Fibroblast of pulmonary artery (primary cell): ENCODE measurements around the gene LCK.
A peak's percentile ranks its signal among the peaks of the same experiment; 100 is the strongest.
"Not testable (repeated sequence)": the region's sequence is repeated elsewhere in the genome, so short reads cannot be mapped to it uniquely, and the experiment has no call there.

ENCODE experiments used
- DNase-seq: peaks from one replicate; pipeline ENCODE4 v3.0.0-alpha.2; 2010; ENCODE audit warnings: low read depth
- H3K4me3 ChIP-seq: replicated peaks from 2 replicates; pipeline ENCODE4 v1.5.1; 2011; ENCODE audit warnings: low read depth, mild to moderate bottlenecking, control low read depth, low read length, moderate library complexity
- TF ChIP-seq, protein P1 (sequence below): IDR thresholded peaks from 2 replicates; pipeline ENCODE4 v1.5.1; 2011; ENCODE audit warnings: mild to moderate bottlenecking, control low read depth, low read length, inconsistent platforms; ENCODE audit errors: missing control alignments

LCK gene

DNA sequence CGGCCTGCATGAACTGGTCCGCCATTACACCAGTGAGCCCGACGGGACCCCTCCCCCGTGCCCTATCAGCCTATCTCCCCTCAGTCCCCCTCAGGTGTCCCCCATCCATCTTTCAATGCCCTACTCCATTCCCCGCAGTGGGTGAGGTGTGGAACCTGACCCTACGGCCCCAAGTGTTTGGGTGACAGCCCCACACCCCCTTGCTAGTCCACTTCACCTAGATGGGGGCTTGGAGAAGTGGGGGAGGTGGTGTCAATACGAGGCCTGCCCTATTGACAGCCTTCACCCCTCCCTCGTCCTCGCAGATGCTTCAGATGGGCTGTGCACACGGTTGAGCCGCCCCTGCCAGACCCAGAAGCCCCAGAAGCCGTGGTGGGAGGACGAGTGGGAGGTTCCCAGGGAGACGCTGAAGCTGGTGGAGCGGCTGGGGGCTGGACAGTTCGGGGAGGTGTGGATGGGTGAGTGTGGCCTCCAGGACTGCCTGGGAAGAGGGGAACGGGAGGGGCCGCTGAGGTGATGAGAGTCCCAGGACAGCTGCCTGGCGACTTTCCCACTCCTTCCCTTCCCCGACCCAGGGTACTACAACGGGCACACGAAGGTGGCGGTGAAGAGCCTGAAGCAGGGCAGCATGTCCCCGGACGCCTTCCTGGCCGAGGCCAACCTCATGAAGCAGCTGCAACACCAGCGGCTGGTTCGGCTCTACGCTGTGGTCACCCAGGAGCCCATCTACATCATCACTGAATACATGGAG lies 25.1 kb downstream of the LCK start:
- H3K4me3 ChIP-seq = no peak overlapping the region
- no peak for DNase-seq

DNA sequence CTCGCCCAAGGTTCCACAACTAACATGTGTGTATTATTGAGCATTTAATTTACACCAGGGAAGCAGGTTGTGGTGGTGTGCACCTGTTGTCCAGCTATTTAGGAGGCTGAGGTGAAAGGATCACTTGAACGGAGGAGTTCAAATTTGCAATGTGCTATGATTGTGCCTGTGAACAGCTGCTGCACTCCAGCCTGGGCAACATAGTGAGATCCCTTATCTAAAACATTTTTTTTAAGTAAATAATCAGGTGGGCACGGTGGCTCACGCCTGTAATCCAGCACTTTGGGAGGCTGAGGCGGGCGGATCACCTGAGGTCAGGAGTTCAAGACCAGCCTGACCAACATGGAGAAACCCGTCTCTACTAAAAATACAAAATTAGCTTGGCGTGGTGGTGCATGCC lies 33.7 kb downstream of the LCK start:
- not testable (repeated sequence) for DNase-seq, H3K4me3 ChIP-seq

More for the DNA sequence above, 25.1 kb downstream of the LCK start:
- TF ChIP-seq, protein P1, sequence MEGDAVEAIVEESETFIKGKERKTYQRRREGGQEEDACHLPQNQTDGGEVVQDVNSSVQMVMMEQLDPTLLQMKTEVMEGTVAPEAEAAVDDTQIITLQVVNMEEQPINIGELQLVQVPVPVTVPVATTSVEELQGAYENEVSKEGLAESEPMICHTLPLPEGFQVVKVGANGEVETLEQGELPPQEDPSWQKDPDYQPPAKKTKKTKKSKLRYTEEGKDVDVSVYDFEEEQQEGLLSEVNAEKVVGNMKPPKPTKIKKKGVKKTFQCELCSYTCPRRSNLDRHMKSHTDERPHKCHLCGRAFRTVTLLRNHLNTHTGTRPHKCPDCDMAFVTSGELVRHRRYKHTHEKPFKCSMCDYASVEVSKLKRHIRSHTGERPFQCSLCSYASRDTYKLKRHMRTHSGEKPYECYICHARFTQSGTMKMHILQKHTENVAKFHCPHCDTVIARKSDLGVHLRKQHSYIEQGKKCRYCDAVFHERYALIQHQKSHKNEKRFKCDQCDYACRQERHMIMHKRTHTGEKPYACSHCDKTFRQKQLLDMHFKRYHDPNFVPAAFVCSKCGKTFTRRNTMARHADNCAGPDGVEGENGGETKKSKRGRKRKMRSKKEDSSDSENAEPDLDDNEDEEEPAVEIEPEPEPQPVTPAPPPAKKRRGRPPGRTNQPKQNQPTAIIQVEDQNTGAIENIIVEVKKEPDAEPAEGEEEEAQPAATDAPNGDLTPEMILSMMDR = no peak

DNA sequence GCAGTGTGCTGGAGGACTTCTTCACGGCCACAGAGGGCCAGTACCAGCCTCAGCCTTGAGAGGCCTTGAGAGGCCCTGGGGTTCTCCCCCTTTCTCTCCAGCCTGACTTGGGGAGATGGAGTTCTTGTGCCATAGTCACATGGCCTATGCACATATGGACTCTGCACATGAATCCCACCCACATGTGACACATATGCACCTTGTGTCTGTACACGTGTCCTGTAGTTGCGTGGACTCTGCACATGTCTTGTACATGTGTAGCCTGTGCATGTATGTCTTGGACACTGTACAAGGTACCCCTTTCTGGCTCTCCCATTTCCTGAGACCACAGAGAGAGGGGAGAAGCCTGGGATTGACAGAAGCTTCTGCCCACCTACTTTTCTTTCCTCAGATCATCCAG lies 34.6 kb downstream of the LCK start:
- DNase-seq = no peak
- TF ChIP-seq, protein P1 = no peak
- no peak overlapping the region for H3K4me3 ChIP-seq

DNA sequence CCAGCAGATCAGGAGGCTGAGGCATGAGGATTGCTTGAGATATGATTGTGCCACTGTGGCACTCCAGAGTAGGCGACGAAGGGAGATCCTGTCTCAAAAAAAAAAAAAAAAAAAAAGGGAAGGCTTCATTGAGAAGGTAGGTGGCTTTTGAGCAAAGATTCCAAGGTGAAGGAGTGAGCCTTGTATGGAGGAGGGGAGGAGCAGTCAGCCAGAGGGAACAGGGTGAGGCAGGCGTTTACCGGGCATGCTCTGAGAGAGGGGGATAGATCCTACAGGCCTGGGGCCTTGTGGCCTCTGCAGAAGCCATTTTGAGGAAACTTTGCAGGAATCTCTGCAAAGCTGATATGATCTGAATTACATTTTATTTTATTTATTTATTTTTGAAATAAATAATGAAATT lies 35.7 kb downstream of the LCK start:
- no peak overlapping the region for H3K4me3 ChIP-seq
- TF ChIP-seq, protein P1 = no peak
- DNase-seq = no peak

DNA sequence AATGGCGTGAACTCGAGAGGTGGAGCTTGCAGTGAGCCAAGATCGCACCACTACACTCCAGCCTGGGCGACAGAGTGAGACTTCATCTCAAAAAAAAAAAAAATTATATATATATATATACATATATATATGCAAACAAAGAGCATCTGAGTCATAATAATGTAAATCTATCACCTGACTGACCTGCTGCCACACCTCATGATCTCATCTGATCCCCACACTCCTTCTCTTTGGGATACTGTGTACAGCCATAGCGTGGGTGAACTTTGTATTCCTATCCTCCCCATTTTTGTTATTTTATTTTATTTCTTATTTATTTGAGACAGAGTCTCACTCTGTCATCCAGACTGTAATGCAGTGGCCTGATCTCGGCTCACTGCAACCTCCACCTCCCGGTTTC lies 38.2 kb downstream of the LCK start:
- TF ChIP-seq, protein P1 = no peak
- DNase-seq = no peak
- no peak overlapping the region for H3K4me3 ChIP-seq

DNA sequence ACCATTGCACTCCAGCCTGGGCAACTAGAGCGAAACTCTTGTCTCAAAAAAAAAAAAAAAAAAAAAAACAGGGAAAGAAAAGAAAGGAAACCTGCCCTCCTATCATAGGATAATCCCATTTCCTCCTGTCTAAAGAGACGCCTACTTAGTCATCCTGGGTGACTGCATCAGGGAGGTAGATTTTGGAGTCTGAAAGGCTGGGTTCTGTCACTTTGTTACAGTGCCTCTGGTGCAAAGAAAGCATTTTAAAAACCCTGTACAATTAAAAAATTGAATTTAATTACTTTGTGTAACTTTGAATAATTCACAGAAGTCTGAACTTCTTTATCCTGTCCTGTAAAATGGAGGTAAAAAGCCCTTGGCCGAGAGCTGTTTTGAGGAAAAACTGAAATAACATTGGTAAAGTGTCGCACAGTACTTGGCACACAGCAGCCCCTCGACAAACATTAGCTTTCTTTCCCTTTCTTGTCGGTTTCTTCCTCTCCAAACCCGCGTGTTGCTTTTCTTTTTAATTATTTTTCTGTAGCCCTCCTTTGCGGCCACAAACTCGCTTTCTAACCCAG lies 40.2 kb downstream of the LCK start:
- peak overlapping the region; percentile 96 for H3K4me3 ChIP-seq
- DNase-seq = peak; percentile 51
- TF ChIP-seq, protein P1 = no peak

DNA sequence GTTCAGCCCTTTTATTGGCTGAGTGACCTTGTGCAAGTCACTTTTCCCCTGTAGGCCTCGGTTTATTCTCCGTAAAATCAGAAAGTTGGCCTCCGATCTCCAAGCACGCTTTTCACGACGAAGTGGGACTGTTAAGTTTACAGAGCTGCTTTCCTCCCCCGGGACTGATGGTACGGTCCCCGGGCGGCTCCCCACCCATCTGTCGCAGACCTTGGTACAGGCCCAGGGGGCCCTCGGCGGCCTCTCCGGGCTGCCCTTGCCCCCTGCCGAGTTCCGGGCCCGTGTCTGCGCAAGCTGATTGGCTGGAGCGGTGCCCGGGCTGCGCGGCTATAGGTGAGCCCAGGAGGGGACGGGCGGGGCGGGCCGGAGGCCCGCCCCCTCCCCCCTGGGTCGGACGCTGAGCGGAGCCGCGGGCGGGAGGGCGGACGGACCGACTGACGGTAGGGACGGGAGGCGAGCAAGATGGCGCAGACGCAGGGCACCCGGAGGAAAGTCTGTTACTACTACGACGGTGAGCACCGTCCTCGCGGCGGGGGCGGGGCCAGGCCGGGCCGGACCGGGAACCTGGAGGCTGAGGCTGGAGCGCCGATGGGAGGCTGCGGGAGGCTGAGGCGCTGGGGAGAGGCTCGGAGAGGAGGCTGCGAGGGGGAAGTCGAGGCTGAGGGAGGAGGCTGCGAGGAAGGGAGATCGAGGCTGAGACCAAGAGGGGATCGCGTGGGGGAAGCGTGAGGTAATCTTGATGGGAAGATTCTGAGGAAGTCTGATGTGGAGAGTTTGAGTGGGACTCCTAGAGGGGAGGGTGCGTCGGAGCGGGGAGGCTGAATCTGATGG lies 40.9 kb downstream of the LCK start, which contains the start of gene HDAC1:
TSS of gene HDAC1 (plus strand) at position 376 of the 831 bp plus-strand sequence. CDS start at position 463, 87 bp downstream.
- DNase-seq = peak; percentile 97
- peak within 1 kb of the TSS; percentile 96 for H3K4me3 ChIP-seq
- TF ChIP-seq, protein P1 = no peak

DNA sequence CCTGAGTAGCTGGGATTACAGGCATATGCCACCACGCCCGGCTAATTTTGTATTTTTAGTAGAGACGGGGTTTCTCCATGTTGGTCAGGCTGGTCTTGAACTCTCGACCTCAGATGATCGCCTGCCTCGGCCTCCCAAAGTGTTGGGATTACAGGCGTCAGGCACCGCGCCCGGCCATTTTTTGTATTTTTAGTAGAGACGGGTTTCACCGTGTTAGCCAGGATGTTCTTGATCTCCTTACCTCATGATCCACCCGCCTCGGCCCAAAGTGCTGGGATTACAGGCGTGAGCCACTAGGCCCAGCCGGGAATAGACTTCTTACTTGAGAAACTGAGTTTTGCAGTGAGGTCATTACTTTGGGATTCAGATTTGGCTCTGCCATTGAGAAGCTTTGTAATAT lies 47.1 kb downstream of the LCK start:
- not testable (repeated sequence) for H3K4me3 ChIP-seq, DNase-seq
